Lower leg skin (tissue), 4 donors: ENCODE data around the gene APCDD1. TPM values are rescaled to one million over a fixed set of nuclear protein-coding genes. Genes with fewer than 3 reads are reported as not detected.
A peak's percentile ranks its signal among the peaks of the same experiment; 100 is the strongest.

Experiments used
- DNase-seq, 2 donors: peaks; one replicate each; pipeline ENCODE4 v3.0.0-alpha.2; 2019; ENCODE audit warnings: low spot score in 2 of 2
- H3K4me3 ChIP-seq: fragments of 200-600 bp; sonication (generic); 2 replicates; pipeline ENCODE4 v1.5.1; 2017; ENCODE audit warnings: mild to moderate bottlenecking, low read depth; ENCODE audit not compliant: poor library complexity, severe bottlenecking
- POLR2A ChIP-seq, 2 donors: fragments of 450-650 bp; IDR thresholded peaks; one replicate each; pipeline ENCODE4 v1.6.1; 2016 to 2017; ENCODE audit warnings: antibody characterized with exemption in 2 of 2, mild to moderate bottlenecking in 1 of 2, moderate library complexity in 1 of 2
- WGBS, 2 donors: methylation state at CpG; one replicate each; pipeline ENCODE4 v1.1.5; 2018; 5-methylcytosine and 5-hydroxymethylcytosine counted together
- intact Hi-C: fragments of 100-400 bp; cut with DNase I; formaldehyde crosslinking; loops from one replicate; pipeline ENCODE4 v1.15.0; 2023; ENCODE audit warnings: low total_unique reads
- total RNA-seq, 4 donors: library from RNA; depleted of rRNA; stranded (reverse); fragments of >200 nt; gene quantifications; one replicate each; pipeline ENCODE4 v1.1.0, GENCODE V29; 2016
- TF ChIP-seq, protein P1 (sequence below), 3 donors: fragments of 450-650 bp; IDR thresholded peaks; one replicate each; pipeline ENCODE4 v1.5.1; 2016; ENCODE audit warnings: antibody characterized with exemption in 3 of 3, mild to moderate bottlenecking in 3 of 3, moderate library complexity in 2 of 3

Gene APCDD1
- total RNA-seq, 4 donors from 2014 or later = 76.6 to 192 (median 180) TPM

DNA sequence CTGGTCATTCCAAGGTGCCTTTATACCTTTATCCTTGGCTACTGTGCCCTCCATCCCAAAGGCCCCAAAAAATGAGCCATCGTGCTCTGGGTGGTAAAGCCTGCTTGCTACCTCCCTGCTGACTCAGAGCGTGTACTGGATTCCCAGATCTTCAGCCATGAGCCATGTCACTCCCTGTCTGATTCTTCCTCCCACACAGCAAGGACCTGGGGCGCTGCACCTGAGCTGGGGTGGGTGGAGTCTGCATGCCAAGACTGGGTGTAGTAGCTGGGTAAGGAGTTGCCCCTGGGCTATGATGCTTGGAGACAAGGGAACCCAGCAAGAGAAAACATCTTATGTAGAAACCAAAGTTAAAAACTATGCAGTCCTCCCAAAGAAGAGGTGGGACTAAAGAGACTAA, 37.2 kb upstream of the APCDD1 start:
- TF ChIP-seq POLR2A (IDR thresholded peaks at IDR 0.05) = no peak
- TF ChIP-seq, protein P1, sequence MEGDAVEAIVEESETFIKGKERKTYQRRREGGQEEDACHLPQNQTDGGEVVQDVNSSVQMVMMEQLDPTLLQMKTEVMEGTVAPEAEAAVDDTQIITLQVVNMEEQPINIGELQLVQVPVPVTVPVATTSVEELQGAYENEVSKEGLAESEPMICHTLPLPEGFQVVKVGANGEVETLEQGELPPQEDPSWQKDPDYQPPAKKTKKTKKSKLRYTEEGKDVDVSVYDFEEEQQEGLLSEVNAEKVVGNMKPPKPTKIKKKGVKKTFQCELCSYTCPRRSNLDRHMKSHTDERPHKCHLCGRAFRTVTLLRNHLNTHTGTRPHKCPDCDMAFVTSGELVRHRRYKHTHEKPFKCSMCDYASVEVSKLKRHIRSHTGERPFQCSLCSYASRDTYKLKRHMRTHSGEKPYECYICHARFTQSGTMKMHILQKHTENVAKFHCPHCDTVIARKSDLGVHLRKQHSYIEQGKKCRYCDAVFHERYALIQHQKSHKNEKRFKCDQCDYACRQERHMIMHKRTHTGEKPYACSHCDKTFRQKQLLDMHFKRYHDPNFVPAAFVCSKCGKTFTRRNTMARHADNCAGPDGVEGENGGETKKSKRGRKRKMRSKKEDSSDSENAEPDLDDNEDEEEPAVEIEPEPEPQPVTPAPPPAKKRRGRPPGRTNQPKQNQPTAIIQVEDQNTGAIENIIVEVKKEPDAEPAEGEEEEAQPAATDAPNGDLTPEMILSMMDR (IDR thresholded peaks at IDR 0.05) = no peak
- DNase-seq = peak; percentile 84 to 90
- 41 to 66% methylated on average over 3 of the region's 3 CpGs for WGBS, 2 donors
- H3K4me3 ChIP-seq = no peak overlapping the region
- intact Hi-C loops = no loop called here

DNA sequence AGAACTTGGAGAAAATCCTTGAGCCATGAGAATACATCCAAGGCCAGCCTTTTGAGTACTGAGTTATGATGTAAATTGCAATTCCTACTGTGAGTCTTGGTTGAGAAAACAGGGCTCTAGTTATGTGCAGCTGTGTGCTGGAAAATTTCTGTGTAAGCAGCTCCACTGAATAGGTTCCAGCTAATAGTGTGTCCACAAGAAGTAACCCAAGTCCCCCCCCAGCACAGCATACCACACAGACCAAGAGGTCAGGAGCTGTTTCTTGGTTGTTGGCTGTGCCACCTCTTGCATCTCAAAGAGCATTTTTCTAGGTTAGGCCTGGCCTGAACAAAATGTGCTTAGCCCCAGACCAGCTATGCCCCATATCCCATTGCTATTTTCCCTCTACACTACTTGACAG, 36.8 kb upstream of the APCDD1 start:
- H3K4me3 ChIP-seq = no peak overlapping the region
- no peak for DNase-seq
- intact Hi-C loops = no loop called here
- TF ChIP-seq POLR2A (IDR thresholded peaks at IDR 0.05) = no peak
- TF ChIP-seq, protein P1 (IDR thresholded peaks at IDR 0.05) = no peak

DNA sequence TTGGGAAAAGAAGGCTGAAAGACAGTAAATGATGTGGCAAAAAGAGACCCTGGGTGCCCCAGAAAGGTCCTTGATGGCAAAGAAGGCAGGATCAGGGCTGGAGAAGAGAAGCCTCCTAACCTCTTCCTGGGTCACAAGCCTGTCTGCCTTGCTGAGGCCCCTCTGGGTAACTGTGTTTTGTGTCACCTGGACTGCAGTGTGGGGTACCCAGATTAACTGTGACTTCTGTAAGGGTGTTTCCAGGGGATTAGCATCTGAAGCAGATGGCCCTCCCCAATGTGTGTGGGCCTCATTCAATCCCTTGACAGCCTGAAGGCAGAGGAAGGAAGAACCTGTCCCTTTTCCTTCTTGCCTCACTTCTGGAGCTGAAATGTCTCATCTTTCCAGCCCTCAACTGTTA, 35.6 kb upstream of the APCDD1 start:
- DNase-seq = no peak
- H3K4me3 ChIP-seq = no peak overlapping the region
- intact Hi-C loops = no loop called here
- no peak for TF ChIP-seq POLR2A (IDR thresholded peaks at IDR 0.05)

DNA sequence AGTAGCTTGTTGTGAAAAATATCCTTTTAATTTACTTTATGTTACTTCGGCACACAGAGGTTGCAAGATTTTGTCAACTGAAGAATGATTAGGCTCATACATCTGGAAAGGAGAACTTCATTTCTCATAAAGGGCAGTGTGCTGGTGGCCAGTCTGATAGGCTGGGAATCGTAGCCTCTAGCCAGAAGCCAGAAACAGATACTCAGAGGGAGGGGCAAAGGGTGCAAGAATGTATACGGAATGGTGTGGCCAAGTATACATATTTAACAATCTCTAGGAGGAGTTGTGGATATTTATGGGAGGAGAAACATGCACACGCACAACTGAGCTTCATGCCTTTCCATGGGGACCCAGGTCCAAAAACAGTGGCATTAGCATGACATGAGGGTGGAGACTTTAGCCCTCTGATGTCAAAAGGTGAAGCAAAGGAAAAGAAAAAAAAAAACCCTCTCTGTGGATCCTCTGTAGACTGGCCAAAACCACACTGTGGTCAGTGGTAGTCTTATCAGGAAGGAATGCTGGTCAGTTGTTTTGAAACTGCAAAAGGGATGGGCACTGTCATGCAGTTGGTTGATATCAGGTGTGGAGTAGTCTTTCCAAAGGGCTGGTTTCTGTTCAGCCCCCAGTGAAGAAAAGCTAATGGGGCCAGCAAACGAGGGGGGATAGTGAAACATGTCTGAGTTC, 34.9 kb upstream of the APCDD1 start:
- intact Hi-C loops = no loop called here
- WGBS, 2 donors = 82 to 88% methylated on average over 5 of the region's 5 CpGs
- no peak for DNase-seq
- TF ChIP-seq, protein P1 (IDR thresholded peaks at IDR 0.05) = no peak
- H3K4me3 ChIP-seq = no peak overlapping the region

DNA sequence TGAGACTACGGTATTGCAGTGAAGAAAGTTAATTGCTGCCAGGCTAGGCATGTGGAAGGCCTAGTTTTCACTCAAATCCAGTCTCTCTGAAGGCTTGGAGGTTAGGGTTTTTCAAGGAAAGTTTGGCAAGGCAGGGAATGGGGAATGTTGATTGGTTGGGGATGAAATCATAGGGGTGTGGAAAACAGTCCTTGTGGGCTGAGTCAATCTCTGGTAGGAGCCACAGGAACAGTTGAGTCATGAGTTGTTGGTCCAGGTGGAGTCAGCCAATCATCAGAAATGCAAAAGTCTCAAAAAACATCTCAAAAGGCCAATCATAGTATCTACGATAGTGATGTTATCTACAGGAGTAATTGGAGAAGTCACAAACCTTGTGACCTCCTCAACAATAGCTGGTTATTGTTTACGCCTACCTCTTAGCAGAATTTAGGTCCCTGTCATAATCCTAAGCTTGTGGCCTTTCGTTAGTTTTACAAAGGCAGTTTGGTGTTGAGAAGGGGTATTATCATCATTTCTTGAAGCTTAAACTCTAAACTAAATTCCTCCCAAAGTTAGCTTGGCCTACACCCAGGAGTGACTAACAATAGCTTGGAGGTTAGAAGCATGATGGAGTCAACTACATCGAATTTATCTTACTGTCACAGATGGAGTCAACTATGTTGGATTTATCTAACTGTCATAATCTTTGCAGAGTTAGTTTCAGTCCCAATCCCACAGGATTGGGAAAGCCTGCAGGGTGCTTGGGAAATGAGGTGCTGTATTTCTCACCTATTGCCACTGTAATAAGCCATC, 33.7 kb upstream of the APCDD1 start:
- no peak overlapping the region for H3K4me3 ChIP-seq
- no peak for DNase-seq
- intact Hi-C loops = no loop called here
- WGBS, 2 donors = 66 to 73% methylated on average over 5 of the region's 5 CpGs
- TF ChIP-seq, protein P1 (IDR thresholded peaks at IDR 0.05) = no peak
- TF ChIP-seq POLR2A (IDR thresholded peaks at IDR 0.05) = no peak

DNA sequence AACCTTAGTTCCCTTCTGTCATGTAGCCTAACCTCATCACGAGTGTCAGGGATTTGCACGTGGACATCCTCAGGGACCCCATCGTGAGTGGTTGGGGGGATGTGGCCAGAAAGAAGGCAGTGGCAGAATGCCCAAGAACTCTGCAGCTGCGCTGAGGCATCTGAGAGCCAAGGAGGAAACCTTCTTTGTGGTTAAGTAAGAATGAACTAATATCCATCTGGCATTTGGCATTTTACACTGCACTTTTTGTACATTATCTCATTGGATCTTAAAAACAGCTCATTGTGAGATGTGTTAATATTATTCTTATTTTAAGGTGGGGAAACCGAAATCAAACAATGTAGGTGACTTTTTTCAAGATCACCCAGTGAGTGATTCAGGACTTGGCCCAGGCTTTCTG, 32.6 kb upstream of the APCDD1 start:
- no peak overlapping the region for H3K4me3 ChIP-seq
- no peak for DNase-seq
- WGBS, 2 donors = 22 to 30% methylated on average over 5 of the region's 5 CpGs
- intact Hi-C loops = no loop called here
- TF ChIP-seq POLR2A (IDR thresholded peaks at IDR 0.05) = no peak
- TF ChIP-seq, protein P1 (IDR thresholded peaks at IDR 0.05) = no peak
